HepG2 (cell line): ENCODE measurements around the gene CLIP2. TPM values are rescaled to one million over a fixed set of nuclear protein-coding genes. Genes with fewer than 3 reads are reported as not detected.

Source experiments
- ATAC-seq: fragments of 200-7000 bp; cut with Tn5 transposase; 3 replicates; pipeline ENCODE4 v1.9.1; 2020; ENCODE audit warnings: mild to moderate bottlenecking, moderate library complexity
- BruUV-seq: library from RNA; stranded (reverse); fragments of 400-500 nt; replicated peaks from 2 replicates; lab custom pipeline; 2021; lab: Mats Ljungman, UMichigan
- CTCF ChIA-PET: fragments of 300-600 bp; formaldehyde crosslinking; extraction: SDS; loops from one replicate; lab custom pipeline; 2021; ENCODE audit warnings: low total read pairs, inconsistent platforms, low intra/inter-chr PET ratio; lab: Yijun Ruan, JAX
- POLR2A ChIA-PET: fragments of 350-600 bp; sonication (Branson Sonifier 250); formaldehyde crosslinking; loops from one replicate; lab custom pipeline; 2020; ENCODE audit warnings: antibody characterized with exemption, inconsistent platforms; lab: Yijun Ruan, JAX
- DNase-seq: peaks from one replicate; pipeline ENCODE4 v3.0.0-alpha.2; 2015; ENCODE audit warnings: low spot score
- FAIRE-seq: peaks from 3 replicates; lab custom pipeline; 2011; peaks lifted over from hg19 to GRCh38; lab: Jason Lieb, UNC
- H2AFZ ChIP-seq: one replicate; pipeline ENCODE4 v1.6.1; 2011; ENCODE audit warnings: low read length, inconsistent platforms
- H3K27ac ChIP-seq: fragments of 300-600 bp; 3 replicates; pipeline ENCODE4 v1.8.0; 2011; ENCODE audit warnings: mixed run types, mild to moderate bottlenecking, mixed read lengths, low read length, inconsistent platforms; ENCODE audit not compliant: insufficient read depth; ENCODE audit errors: extremely low read length
- H3K27me3 ChIP-seq, 2 experiments: fragments of 200-600 bp in 1 of 2; 2 replicates in 1 of 2; 3 replicates in 1 of 2; pipeline versions ENCODE4 v1.6.0 to v1.8.0; 2011; ENCODE audit warnings: low read length in 2 of 2, mild to moderate bottlenecking in 2 of 2, moderate library complexity in 2 of 2, inconsistent platforms in 1 of 2; ENCODE audit not compliant: insufficient read depth in 2 of 2, control insufficient read depth in 1 of 2
- H3K36me3 ChIP-seq, 2 experiments: fragments of 200-600 bp in 1 of 2; replicated peaks in 1 of 2; 2 replicates in 1 of 2; 3 replicates in 1 of 2; pipeline versions ENCODE4 v1.5.1 to v1.8.0; 2011; ENCODE audit warnings: low read length in 2 of 2, inconsistent platforms in 1 of 2; ENCODE audit not compliant: insufficient read depth in 2 of 2, control insufficient read depth in 1 of 2
- H3K4me1 ChIP-seq: 2 replicates; pipeline ENCODE4 v1.5.1; 2012; ENCODE audit warnings: low read length, inconsistent platforms; ENCODE audit not compliant: insufficient read depth
- H3K4me2 ChIP-seq: 2 replicates; pipeline ENCODE4 v1.6.0; 2011; ENCODE audit warnings: low read depth, low read length, inconsistent platforms
- H3K4me3 ChIP-seq, 3 experiments: fragments of 200-600 bp in 1 of 3; sonication (generic), shearing (Covaris generic) in 1 of 3; replicated peaks in 1 of 3; 2 replicates each; pipeline ENCODE4 v1.5.1; 2011 to 2016; ENCODE audit warnings: low read length in 3 of 3, inconsistent platforms in 2 of 3, low read depth in 2 of 3, mild to moderate bottlenecking in 2 of 3, control low read depth in 1 of 3, mixed read lengths in 1 of 3; ENCODE audit not compliant: insufficient read depth in 1 of 3
- H3K79me2 ChIP-seq: one replicate; pipeline ENCODE4 v1.6.1; 2011; ENCODE audit warnings: low read length, inconsistent platforms; ENCODE audit not compliant: insufficient read depth
- H3K9ac ChIP-seq: 2 replicates; pipeline ENCODE4 v1.6.0; 2011; ENCODE audit warnings: mild to moderate bottlenecking, low read depth, low read length, inconsistent platforms; ENCODE audit not compliant: insufficient read depth
- H3K9me3 ChIP-seq: 2 replicates; pipeline ENCODE4 v1.5.1; 2012; ENCODE audit warnings: mild to moderate bottlenecking, low read length
- H4K20me1 ChIP-seq: 2 replicates; pipeline ENCODE4 v1.6.0; 2011; ENCODE audit warnings: inconsistent platforms, mild to moderate bottlenecking, low read length, moderate library complexity; ENCODE audit not compliant: insufficient read depth
- FUBP1 ChIP-seq: sonication (generic); formaldehyde crosslinking; IDR thresholded peaks from 2 replicates; pipeline ENCODE4 v1.5.1; 2020; ENCODE audit warnings: missing genetic modification reagents, mild to moderate bottlenecking, borderline replicate concordance
- U2AF1 ChIP-seq: fragments of 200-400 bp; formaldehyde crosslinking; optimal IDR thresholded peaks from 2 replicates; pipeline ENCODE3; 2017; ENCODE audit warnings: mild to moderate bottlenecking, low read depth, low read length
- ZNF121 ChIP-seq: sonication (generic); formaldehyde crosslinking; IDR thresholded peaks from 2 replicates; pipeline ENCODE4 v1.5.0; 2020; ENCODE audit warnings: mild to moderate bottlenecking, missing genetic modification reagents
- ZNF7 ChIP-seq: IDR thresholded peaks from 2 replicates; pipeline ENCODE4 v1.6.1; 2016; ENCODE audit warnings: missing biosample characterization, missing genetic modification reagents
- WGBS: methylation state at CpG from one replicate; pipeline ENCODE4 v1.1.6; 2017; ENCODE audit warnings: low lambda C conversion rate; 5-methylcytosine and 5-hydroxymethylcytosine counted together
- in situ Hi-C: cut with HindIII; loops from 2 replicates; pipeline ENCODE4 v1.10.0; 2017; ENCODE audit warnings: low pct_unique_long_range_greater_than_20kb; ENCODE audit not compliant: extremely low pct_ligation_motif_present
- intact Hi-C: fragments of 100-400 bp; cut with micrococcal nuclease; formaldehyde crosslinking; loops from one replicate; pipeline ENCODE4 v1.10.0; 2022; ENCODE audit not compliant: unreplicated experiment
- polyA plus RNA-seq, 8 experiments: library from polyadenylated mRNA; depleted of rRNA in 3 of 8; stranded (reverse) in 7 of 8; unstranded in 1 of 8; fragments of >200 nt; fragmentation: Illumina TruSeq in 4 of 8; extraction: Trizol in 4 of 8; gene quantifications; 2 replicates each; pipeline versions ENCODE4 v1.2.1 to v1.2.3, GENCODE V29; 2011 to 2016; ENCODE audit warnings: low read depth in 4 of 8, missing spikeins in 1 of 8, mixed read lengths in 1 of 8; ENCODE audit not compliant: insufficient read depth in 1 of 8
- total RNA-seq, 5 experiments: library from RNA; depleted of rRNA; stranded (reverse); fragments of >200 nt; fragmentation: Illumina TruSeq; extraction: Trizol; gene quantifications; 2 replicates each; pipeline ENCODE4 v1.2.3, GENCODE V29; 2016; ENCODE audit warnings: low read depth in 1 of 5

CLIP2 gene
- total and polyA plus RNA-seq, 2 of the 13 experiments (the other 11 are each of a cell fraction or from before 2014, with no cell fraction given), result 6.5 to 17.4 TPM

GRCh38 chr7:74309181-74309580 lies 20.0 kb downstream of the CLIP2 start (continued):
- no peak for TF ChIP-seq FUBP1 (CRISPR knock-in tag)

- CTCF ChIA-PET, result no interaction called here
- FAIRE-seq, result no peak
- intact Hi-C loops, result no loop called here
- no peak for ATAC-seq
- Histone ChIP-seq H3K9ac (no peak overlapping the region), H3K4me3 (no peak overlapping the region), H3K79me2 (peaks cover 5% of the 10 kb centered on the region), H4K20me1 (peaks cover 10% of the 10 kb centered on the region; the same call in 1 of the 2 replicates), H2AFZ (no peak overlapping the region), H3K27ac (no peak overlapping the region), H3K9me3 (no peaks in the 10 kb centered on the region), H3K27me3 (no peaks in the 10 kb centered on the region), H3K36me3 (peaks cover 0 to 7% of the 10 kb centered on the region in 2 experiments; a peak in 1 of 5 replicates), H3K4me2 (no peak overlapping the region), H3K4me1 (peaks cover 10% of the 10 kb centered on the region; the same call in 1 of the 2 replicates)
- no TSS peak for BruUV-seq
- 0 out of 2 replicates have a peak, but pooled peaks have one; percentile 11 for TF ChIP-seq ZNF121 (CRISPR knock-in tag)
- TF ChIP-seq ZNF7 (CRISPR knock-in tag), result peak; percentile 96
- no peak for TF ChIP-seq U2AF1
- in situ Hi-C loops, result no loop called here
- DNase-seq, result no peak
- POLR2A ChIA-PET, result no interaction called here
- WGBS, result 83% methylated on average over 4 of the region's 4 CpGs
These were observed 22.1 kb downstream of the CLIP2 start for GRCh38 chr7:74311305-74311744.
